ENCODE measurements around the gene RHOV.
"Not testable (repeated sequence)": the region's sequence is repeated elsewhere in the genome, so short reads cannot be mapped to it uniquely, and the experiment has no call there.

Gene RHOV

DNA sequence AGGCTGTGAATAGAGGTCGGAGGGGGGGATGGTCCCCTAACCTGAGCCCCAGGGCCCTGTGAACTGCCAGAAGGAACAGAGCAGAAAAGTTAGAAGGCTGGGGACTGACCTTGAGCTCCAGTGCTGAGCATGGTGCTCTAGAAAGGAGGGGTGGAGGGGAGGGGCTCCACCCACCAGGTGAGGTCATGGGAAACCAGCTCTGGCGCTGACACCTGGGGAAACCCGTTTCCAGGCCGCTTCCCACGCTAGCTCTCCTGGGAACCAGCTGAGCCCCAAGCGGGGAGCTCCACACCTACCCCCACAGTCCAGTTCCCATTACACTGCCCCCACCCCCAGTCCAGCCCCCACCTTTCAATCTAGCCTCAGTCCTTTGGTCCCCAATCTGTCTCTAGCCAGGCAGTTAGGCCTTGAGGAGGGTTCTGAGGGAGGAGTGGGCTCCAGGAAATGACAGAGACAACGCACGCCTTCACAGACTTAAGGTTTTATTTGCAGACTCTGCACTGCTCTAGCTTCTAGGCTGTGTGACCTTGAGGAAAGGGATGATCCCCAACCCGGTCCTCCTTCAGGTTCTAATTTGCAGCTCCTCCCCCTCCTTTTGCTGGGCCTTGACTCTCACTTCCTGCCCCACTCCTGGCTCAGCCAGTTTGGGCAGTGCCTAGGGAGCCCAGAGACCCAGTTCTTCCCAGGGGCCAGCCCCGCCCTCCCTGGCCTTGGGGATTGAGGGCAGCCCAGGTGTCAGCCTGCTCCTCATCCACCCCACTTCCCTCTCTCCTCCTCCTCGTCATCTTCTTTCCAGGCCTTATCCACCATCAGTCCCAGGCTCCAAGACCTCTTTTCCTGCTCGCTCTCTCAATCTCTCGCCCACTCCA is 2.1 kb downstream of the RHOV start:
- no peak for DNase-seq

DNA sequence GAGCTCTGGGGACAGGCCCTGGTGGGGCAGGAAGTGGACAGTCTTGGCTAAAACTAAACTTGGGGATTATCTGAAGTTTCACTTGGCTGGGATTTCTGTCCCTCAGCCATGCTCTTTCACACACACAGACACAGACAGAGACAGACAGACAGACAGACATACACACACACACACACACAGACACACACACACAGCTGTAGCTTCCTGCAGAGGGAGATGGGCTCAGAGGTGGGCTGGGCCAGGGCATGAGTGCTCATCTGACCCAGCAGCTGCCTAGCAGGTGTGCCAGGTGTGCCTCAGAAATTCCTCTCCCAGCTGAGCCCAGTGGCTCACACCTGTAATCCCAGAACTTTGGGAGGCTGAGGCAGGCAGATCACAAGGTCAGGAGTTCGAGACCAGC is 3.3 kb downstream of the RHOV start:
- DNase-seq: no peak

DNA sequence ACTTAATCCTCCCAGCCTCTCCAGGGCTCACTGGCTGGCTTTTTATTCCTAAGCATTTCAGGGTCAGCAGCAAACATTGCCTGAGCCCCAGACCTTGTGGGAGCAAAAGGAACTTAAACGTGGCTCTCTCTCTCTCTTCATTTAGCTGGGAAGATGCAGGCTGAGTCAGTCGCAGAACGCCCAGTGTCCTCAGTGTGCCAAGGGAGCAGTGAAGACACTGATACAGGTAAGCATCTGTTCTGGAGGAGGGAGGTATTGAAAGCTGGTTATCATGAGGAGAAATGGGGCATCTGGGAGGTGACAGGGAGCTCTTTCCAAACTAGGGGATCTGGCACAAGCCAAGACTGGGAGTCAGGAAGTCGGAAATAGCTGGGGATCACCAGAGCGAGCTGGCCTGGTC is 4.3 kb downstream of the RHOV start:
- DNase-seq: no peak

DNA sequence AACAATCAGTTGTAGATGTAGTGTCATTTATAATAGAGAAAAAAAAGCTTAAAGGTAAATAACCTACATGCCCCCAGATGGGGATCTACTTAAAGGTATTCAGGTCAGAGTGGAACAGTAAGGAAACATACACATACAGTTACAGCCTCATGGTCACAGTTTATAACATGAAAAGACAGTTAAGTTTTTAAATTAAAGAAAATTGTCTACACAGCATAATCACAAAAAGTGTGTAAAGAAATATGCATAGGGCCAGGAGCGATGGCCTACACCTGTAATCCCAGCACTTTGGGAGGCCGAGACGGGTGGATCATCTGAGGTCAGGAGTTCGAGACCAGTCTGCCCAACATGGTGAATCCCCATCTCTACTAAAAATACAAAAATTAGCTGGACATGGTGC is 6.8 kb downstream of the RHOV start:
- DNase-seq: no peak

DNA sequence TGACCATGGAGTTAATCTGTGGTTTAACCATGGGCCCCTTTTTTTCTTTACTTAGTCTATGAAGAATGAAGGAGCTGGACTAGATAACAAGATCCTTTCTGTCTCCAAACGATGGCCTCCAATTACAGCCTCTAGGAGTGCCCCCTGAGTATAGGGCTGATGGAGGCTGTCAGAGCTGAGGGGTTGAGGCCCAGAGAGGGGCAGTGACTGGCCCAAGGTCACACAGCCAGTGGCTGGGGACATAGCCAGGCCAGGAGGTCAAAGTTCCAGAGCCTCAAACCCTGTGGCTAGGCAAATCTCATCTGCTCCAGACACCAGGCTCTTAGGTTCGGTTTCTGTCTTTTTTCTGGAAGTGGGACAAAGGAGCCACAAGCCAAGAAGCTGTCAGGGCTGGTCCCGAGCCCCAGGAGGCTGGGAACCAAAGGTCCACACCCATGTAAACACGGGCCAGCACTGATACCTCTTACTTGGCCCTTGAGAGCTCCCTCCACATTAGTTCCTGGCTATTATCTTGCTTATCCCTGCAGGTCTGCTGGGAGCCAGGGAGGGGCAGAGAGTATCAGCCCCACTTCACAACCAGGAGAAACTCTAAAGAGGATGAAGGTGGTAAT is 10.3 kb downstream of the RHOV start:
- no peak for DNase-seq

DNA sequence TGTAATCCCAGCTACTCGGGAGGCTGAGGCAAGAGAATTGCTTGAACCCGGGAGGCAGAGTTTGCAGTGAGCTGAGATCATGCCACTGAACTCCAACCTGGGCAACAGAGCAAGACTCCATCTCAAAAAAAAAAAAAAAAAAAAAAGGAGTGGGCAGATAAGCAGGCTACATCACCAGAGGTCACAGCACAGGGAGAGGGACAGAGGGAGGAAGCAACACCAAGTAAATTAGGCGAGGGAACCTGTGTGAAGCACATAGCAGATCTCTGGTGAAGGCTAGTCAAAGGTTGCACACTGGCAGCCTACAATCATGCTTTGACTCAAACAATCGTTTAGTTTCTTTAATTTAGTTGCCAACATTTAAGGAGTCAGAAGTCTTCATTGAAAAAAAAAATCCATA is 12.9 kb downstream of the RHOV start:
- not testable (repeated sequence) for DNase-seq

DNA sequence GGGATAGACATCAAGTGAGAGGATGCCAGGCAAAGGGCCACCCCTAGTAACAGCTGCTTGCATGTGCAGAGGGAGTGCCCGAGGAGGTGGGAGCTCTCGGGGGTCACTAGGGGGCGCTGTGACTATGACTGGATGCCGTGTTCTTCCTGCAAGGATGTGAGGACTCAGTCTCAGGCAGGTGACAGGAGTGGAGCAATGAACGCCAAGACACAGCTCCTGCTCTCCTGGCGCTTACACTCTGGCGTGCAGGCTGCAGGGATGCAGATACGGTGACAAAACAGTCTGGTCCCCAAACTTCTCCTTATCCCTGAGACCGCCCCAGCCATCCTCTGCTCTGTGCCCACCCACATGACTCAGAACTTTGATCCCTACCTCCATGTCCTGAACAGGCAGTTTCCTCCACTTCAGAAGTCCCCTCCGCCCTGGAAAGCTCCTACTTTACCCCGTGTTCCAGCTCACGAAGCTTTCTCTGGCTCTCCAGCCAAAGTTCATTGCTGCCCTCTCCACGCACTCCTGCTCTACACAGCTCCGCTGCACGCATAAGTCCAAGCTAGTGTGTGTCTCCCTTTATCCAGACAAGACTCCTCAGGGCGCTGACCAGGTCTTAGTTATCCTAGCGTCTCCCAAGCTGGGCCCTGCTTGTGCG is 14.7 kb downstream of the RHOV start:
- peak; percentile 81 for DNase-seq

DNA sequence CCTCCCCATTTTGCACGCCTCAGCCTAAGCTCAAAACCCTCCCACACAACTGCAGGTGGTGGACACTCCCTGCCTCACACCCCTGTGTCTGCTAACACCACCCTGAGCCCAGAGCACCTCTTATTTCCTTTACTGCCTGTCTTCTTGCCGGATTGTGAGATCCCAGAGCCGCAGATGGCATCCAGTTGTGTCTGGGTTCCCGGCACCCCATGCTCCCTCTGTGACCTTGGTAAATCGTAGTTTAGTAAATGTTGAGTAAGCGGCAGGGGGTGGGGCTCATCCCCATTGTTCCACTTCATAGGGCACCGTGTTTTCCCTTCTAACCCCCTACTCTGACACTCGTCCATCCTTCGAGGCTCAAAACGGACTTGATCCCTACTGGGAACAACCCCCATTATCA is 15.3 kb downstream of the RHOV start:
- no peak for DNase-seq

DNA sequence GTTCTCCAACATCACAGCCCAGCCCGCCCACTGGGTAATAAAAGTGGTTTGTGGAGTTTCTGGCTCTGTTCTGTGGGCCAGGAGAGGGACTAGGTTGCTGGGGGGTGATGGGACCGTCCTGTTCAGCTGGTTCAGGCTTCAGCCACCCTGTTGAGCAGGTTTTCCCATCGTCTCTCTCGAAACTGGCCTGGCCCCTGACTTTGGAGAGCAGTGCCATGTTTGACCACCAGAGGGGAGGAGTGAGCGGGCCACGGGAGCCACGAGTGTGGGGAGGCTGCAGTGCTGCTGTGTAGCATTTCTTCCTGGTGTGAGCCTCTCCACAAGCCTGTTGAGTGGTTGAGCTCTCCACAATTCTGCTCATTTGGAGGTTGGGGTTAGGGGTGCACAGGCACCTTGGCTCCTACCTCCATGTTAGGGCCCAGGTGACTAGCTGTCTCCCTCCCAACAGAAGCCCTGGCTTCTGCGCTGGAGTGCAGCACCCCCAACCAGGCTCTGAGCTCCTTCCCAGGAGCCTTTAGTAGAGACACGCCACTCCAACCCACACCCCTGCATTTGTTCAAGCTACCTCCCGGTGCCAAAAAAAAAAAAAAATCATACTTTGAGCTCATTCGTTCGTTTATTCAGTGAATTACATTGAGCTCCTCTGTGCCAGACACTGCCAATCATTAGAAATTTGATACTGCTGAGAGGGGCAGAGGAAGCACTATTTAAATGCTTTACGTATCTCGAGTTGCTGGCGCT is 16.3 kb downstream of the RHOV start:
- peak; percentile 80 for DNase-seq

DNA sequence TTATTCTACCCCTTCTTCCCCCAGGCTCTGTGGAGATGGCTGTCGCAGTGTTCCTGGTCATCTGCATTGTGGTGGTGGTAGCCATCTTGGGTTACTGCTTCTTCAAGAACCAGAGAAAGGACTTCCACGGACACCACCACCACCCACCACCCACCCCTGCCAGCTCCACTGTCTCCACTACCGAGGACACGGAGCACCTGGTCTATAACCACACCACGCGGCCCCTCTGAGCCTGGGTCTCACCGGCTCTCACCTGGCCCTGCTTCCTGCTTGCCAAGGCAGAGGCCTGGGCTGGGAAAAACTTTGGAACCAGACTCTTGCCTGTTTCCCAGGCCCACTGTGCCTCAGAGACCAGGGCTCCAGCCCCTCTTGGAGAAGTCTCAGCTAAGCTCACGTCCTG is 17.3 kb downstream of the RHOV start:
- no peak for DNase-seq

DNA sequence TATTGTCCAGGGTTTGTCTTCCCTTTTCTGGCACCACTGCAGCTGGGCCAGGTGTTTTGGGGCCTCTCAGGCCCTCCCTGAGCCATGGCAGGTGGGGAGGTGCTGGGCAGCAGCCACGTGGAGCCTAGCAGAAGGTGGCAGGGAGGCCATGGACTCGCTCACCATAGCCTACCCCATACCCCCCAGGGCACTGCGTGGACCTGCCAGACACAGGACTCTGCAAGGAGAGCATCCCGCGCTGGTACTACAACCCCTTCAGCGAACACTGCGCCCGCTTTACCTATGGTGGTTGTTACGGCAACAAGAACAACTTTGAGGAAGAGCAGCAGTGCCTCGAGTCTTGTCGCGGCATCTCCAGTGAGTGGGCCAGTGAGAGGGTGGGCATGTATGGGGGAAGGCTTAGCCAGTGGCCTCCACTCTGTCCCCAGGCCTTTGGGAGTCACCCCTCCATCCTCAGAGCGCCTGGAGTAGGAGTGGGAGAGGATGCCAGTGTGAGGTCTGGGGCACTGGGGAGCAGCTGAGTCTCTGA is 18.3 kb downstream of the RHOV start:
- DNase-seq: no peak

DNA sequence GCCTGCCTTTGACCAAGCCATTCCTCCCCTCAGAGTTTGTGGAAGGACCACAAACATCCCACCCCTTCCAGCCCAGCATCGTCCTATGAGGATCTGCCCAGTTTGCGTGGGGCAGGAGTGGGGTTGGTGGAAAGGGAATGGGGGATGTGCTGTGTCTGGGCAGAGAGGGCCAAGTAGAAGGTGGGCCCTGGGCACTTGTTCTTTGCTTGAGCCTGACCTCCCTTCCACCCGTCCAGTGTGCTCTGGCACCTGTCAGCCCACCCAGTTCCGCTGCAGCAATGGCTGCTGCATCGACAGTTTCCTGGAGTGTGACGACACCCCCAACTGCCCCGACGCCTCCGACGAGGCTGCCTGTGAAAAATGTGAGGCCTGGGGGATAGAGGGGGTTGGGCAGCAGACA is 19.9 kb downstream of the RHOV start:
- no peak for DNase-seq

DNA sequence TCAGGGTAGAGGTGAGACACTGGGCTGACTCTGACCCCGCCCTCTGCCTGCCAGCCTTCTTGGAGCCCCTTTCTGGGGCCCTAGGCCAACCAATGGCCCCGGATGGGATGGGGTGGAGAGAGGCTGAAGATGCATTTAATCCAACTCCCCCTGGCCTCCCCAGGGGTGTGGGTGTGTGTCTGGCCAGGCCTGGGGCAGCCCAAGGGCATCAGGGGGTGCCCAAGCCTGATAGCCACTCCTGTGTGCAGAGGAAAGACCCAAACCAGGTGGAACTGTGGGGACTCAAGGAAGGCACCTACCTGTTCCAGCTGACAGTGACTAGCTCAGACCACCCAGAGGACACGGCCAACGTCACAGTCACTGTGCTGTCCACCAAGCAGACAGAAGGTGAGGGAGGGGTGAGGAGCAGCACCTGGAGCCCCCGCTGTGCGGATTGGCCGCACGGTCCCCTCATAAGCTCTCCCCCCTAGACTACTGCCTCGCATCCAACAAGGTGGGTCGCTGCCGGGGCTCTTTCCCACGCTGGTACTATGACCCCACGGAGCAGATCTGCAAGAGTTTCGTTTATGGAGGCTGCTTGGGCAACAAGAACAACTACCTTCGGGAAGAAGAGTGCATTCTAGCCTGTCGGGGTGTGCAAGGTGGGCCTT is 20.7 kb downstream of the RHOV start:
- no peak for DNase-seq

DNA sequence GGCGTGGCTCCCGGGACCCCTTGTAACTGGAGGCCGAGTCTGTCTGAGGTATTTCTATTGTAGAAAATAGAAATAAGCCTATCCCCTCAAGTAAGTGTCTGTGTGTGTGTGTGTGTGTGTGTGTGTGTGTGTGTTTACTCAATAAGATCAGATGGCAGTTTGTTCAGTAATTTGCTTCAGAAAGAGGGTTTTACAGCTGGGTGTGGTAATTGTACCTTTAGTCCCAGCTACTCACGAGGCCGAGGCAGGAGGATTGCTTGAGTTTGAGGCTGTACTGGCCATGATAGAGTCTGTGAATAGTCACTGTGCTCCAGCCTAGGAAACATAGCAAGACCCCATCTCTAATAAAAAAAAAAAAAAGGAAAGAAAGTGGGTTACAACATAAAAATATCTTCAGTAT is 21.5 kb downstream of the RHOV start:
- no peak for DNase-seq

DNA sequence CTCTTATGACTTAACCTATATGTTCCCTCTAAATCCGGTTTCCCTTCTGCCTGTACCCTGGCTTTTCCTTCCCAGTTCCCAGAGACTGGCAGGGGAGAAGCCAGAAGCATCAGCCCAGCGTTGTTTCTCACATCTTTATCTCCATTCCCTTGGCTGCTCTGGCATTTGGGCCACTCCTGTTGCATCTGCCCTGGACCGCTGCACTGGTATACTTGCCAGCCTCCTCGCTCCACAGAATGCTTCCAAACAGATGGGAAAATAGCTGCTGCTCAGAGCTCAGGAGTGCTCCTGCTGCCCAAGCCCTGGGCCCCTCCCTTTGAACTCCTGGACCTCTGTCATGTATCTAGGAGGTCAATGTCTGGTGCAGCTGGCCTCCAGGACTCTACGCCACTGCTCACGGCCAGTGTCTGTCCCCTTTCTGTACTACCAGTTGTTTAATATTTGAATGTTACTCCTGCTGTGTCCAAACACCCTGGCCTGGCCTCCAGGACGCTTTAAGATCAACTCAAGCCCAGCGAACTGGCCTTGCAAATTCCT is 23.4 kb downstream of the RHOV start:
- no peak for DNase-seq

DNA sequence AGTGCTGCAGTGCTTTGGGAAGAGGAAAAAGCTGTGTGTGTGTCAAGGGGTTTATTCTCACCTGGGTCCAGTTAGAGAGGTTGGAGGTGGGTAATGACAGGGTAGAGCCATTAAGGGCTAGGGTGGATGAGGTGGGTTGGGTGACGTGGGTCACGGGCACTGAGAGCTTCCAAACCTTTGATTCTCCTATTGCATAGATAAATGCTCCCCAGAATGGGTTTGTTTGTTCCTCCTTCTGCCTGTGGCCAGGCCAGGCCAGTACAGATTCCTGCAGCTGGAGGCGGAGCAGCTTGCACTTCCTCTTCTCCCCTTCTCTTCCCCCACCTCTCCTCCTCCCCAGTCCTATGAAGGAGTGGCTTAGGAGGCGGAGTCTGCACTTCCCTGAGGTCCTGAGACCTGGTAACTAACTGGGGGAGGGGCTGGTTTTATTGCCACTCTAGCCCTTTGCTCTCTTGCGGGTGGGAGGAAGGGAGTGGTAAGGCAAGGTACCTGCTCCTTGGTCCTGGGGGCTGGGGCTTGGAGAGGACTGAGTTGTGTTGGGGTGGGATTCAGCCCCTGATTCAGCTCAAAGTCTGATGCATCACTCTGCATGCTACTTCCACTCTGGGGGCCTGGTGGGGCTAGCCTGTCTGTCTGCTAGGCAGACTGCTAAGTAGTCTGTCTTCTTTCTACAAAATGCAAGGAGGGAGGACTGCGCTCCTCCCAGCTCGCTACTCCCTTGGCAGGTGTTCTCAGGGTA is 26.6 kb downstream of the RHOV start:
- DNase-seq: no peak

DNA sequence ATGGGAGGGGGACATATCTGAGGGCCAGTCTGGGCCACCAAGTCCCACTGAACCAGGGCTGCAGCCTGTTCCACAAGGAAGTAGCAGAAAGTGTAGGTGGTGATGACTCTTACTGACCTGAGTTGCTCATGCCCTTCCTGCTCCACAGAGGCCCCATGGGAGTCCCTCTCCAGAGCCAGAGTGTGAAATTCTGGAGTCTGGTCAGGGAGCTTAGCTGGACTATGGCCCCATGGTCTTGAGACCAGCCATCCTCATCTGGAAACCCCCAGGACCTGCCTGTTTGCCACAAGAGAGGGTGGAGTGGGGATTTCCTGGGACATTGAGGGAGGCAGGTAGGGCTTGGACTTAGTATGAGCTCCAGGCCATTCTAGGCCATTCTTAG is 27.2 kb downstream of the RHOV start:
- no peak for DNase-seq

DNA sequence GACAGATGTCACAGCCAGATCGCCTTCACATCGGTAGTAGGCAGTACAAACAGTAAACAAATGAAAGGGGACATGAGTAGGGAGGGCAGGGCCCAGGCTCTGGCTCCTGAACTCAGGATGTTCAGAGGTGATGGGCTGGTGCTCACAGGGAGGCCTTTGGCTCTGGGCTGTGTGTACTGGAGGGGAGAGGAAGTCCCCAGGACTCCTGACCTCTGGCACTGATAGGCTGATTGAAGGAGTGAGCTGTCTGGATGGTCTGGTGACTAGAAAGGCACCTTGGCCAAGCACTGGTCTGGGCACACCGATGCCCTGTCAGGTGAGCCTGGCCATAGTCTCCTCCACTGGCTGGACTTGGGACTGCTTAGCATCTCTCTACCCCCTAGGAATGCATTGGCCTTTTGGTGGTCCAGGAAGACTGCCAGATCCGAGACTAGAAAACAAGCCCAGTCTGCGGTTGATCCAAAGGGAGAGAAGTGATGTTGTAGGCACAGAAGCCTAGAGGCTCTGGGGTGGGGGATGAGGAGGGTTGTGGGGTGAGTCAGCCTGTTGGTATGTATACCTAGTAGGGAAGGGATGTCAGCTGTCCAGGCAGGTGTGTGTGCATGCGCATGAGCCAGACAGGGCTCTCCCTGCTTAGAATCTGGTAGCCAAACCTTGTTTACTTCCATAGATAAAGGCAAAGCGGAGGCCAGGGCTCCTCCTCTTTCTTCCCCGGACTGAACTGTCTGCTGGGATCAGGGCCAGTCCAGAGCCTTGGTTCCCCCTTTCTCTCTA is 28.3 kb downstream of the RHOV start:
- no peak for DNase-seq

DNA sequence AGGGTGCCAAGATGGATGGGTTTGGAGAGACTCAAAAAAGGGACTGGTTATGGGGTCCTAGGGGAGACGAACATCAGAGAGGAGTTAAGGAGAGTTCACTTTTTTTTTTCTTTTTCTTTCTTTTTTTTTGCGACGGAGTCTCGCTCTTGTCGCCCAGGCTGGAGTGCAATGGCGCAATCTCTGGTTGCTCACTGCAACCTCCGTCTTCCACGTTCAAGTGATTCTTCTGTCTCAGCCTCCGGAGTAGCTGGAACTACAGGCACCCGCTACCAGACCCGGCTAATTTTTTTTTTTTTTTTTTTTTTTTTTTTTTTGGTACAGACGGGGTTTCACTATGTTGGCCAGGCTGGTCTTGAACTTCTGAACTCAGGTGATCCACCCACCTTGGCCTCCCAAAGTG is 29.0 kb downstream of the RHOV start:
- no peak for DNase-seq

DNA sequence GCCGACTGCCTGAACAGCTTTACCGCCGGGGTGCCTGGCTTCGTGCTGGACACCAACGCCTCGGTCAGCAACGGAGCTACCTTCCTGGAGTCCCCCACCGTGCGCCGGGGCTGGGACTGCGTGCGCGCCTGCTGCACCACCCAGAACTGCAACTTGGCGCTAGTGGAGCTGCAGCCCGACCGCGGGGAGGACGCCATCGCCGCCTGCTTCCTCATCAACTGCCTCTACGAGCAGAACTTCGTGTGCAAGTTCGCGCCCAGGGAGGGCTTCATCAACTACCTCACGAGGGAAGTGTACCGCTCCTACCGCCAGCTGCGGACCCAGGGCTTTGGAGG is 29.4 kb downstream of the RHOV start:
- peak; percentile 38 for DNase-seq

Data from activated CD8-positive, alpha-beta memory T cell treated with anti-CD3 and anti-CD28 coated beads, Interleukin-2, amount 50 U/mL, for 4 hours (primary cell).